Panc1 (cell line): ENCODE results near the gene ROBO1.

ENCODE experiments used
- POLR2AphosphoS5 ChIP-seq: IDR thresholded peaks from 2 replicates; pipeline ENCODE4 v1.6.1; 2012; ENCODE audit warnings: mild to moderate bottlenecking, low read depth, low read length, moderate library complexity
- REST ChIP-seq, 2 experiments: IDR thresholded peaks; 2 replicates each; pipeline ENCODE4 v1.6.1; 2011 to 2012; ENCODE audit warnings: low read depth in 2 of 2, control low read depth in 1 of 2, low read length in 1 of 2, mild to moderate bottlenecking in 1 of 2, moderate library complexity in 1 of 2; ENCODE audit not compliant: insufficient read depth in 1 of 2
- TCF7L2 ChIP-seq: IDR thresholded peaks from 2 replicates; pipeline ENCODE4 v1.6.1; 2011; ENCODE audit warnings: mild to moderate bottlenecking, low read depth, low read length, inconsistent platforms
- TF ChIP-seq, protein P1 (sequence below): fragments of 450-650 bp; IDR thresholded peaks from 2 replicates; pipeline ENCODE4 v1.5.1; 2017; ENCODE audit warnings: mild to moderate bottlenecking

- TF ChIP-seq, protein P1, sequence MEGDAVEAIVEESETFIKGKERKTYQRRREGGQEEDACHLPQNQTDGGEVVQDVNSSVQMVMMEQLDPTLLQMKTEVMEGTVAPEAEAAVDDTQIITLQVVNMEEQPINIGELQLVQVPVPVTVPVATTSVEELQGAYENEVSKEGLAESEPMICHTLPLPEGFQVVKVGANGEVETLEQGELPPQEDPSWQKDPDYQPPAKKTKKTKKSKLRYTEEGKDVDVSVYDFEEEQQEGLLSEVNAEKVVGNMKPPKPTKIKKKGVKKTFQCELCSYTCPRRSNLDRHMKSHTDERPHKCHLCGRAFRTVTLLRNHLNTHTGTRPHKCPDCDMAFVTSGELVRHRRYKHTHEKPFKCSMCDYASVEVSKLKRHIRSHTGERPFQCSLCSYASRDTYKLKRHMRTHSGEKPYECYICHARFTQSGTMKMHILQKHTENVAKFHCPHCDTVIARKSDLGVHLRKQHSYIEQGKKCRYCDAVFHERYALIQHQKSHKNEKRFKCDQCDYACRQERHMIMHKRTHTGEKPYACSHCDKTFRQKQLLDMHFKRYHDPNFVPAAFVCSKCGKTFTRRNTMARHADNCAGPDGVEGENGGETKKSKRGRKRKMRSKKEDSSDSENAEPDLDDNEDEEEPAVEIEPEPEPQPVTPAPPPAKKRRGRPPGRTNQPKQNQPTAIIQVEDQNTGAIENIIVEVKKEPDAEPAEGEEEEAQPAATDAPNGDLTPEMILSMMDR: no peak
- TF ChIP-seq TCF7L2: no peak
- no peak for TF ChIP-seq POLR2AphosphoS5
- TF ChIP-seq REST (IDR thresholded peaks at IDR 0.05; ENCODE audit: insufficient read depth in 1 of 2, low read depth in 2 of 2, low read length in 1 of 2): no peak
These were observed 483.0 kb downstream of the ROBO1 start for GRCh38 chr3:79284781-79285180.
